WTC11 (cell line): Measurements from ENCODE around the gene PHTF2. TPM values are rescaled to one million over a fixed set of nuclear protein-coding genes. Genes with fewer than 3 reads are reported as not detected.

ENCODE experiments used
- ATAC-seq: fragments of 200-7000 bp; cut with Tn5 transposase; 2 replicates; pipeline ENCODE4 v1.10.0; 2021; ENCODE audit warnings: mild to moderate bottlenecking, moderate library complexity
- CTCF ChIA-PET: fragments of 300-600 bp; sonication (Branson Sonifier 250); formaldehyde crosslinking; loops from one replicate; lab custom pipeline; 2021; ENCODE audit warnings: antibody characterized with exemption; lab: Charles Lee
- POLR2A ChIA-PET: fragments of 350-600 bp; sonication (Branson Sonifier 250); formaldehyde crosslinking; loops from one replicate; lab custom pipeline; 2021; ENCODE audit warnings: antibody characterized with exemption; lab: Charles Lee
- DNase-seq: peaks from one replicate; pipeline ENCODE4 v3.0.0; 2021; ENCODE audit warnings: low spot score
- H3K27ac Mint-ChIP-seq: 2 replicates; pipeline ENCODE4 v1.8.0; 2021; ENCODE audit warnings: mixed read lengths
- H3K27me3 Mint-ChIP-seq: 2 replicates; pipeline ENCODE4 v1.8.0; 2021; ENCODE audit warnings: low read depth, mild to moderate bottlenecking, moderate library complexity, mixed read lengths
- H3K36me3 Mint-ChIP-seq: 2 replicates; pipeline ENCODE4 v1.8.0; 2021; ENCODE audit warnings: mixed read lengths
- H3K4me1 Mint-ChIP-seq: 2 replicates; pipeline ENCODE4 v1.8.0; 2022; ENCODE audit warnings: mixed read lengths
- H3K4me3 Mint-ChIP-seq: 2 replicates; pipeline ENCODE4 v1.8.0; 2021; ENCODE audit warnings: mild to moderate bottlenecking, moderate library complexity, mixed read lengths
- H3K9me3 Mint-ChIP-seq: 2 replicates; pipeline ENCODE4 v1.8.0; 2021; ENCODE audit warnings: mixed read lengths
- ARID4B ChIP-seq: sonication (generic); formaldehyde crosslinking; IDR thresholded peaks from 2 replicates; pipeline ENCODE4 v1.8.0; 2023; ENCODE audit warnings: missing genetic modification reagents, mild to moderate bottlenecking, borderline replicate concordance
- ATF6 ChIP-seq: sonication (generic); formaldehyde crosslinking; IDR thresholded peaks from 2 replicates; pipeline ENCODE4 v1.8.1; 2023; ENCODE audit warnings: mild to moderate bottlenecking, missing genetic modification reagents
- CTCF ChIP-seq: fragments of 200-600 bp; IDR thresholded peaks from 2 replicates; pipeline ENCODE4 v1.8.0; 2022; ENCODE audit warnings: antibody characterized with exemption
- EMX1 ChIP-seq: fragments of 250-450 bp; sonication (Bioruptor Pico); IDR thresholded peaks from 2 replicates; pipeline ENCODE4 v1.8.0; 2021; ENCODE audit warnings: mild to moderate bottlenecking
- FOXJ3 ChIP-seq: sonication (generic); formaldehyde crosslinking; IDR thresholded peaks from 2 replicates; pipeline ENCODE4 v1.9.0; 2021; ENCODE audit warnings: missing genetic modification reagents, mild to moderate bottlenecking, borderline replicate concordance
- GRHL2 ChIP-seq: fragments of 250-450 bp; sonication (Bioruptor Pico); IDR thresholded peaks from 2 replicates; pipeline ENCODE4 v1.8.0; 2022; ENCODE audit warnings: mild to moderate bottlenecking, moderate library complexity; ENCODE audit not compliant: insufficient replicate concordance, severe bottlenecking
- GTF2I ChIP-seq: fragments of 250-450 bp; sonication (Bioruptor Pico); conservative IDR thresholded peaks from 2 replicates; pipeline ENCODE4 v1.4.0; 2021; ENCODE audit warnings: mild to moderate bottlenecking
- HMGXB4 ChIP-seq: sonication (generic); formaldehyde crosslinking; IDR thresholded peaks from 2 replicates; pipeline ENCODE4 v1.8.1; 2023; ENCODE audit warnings: mild to moderate bottlenecking, moderate library complexity, missing genetic modification reagents
- MLX ChIP-seq: sonication (generic); formaldehyde crosslinking; IDR thresholded peaks from 2 replicates; pipeline ENCODE4 v1.8.1; 2023; ENCODE audit warnings: mild to moderate bottlenecking, missing genetic modification reagents, moderate library complexity
- MXD4 ChIP-seq: fragments of 250-450 bp; sonication (Bioruptor Pico); IDR thresholded peaks from 2 replicates; pipeline ENCODE4 v1.8.0; 2021; ENCODE audit warnings: mild to moderate bottlenecking, moderate library complexity, borderline replicate concordance
- TP53 ChIP-seq: sonication (generic); formaldehyde crosslinking; IDR thresholded peaks from 2 replicates; pipeline ENCODE4 v1.8.1; 2023; ENCODE audit warnings: mild to moderate bottlenecking, missing genetic modification reagents
- ZBTB43 ChIP-seq: sonication (generic); formaldehyde crosslinking; IDR thresholded peaks from 2 replicates; pipeline ENCODE4 v1.8.1; 2023; ENCODE audit warnings: mild to moderate bottlenecking, missing genetic modification reagents
- ZNF121 ChIP-seq: sonication (generic); formaldehyde crosslinking; IDR thresholded peaks from 2 replicates; pipeline ENCODE4 v1.8.0; 2023; ENCODE audit warnings: missing genetic modification reagents
- ZNF263 ChIP-seq: sonication (generic); formaldehyde crosslinking; IDR thresholded peaks from 2 replicates; pipeline ENCODE4 v1.8.1; 2022; ENCODE audit warnings: low read depth, mild to moderate bottlenecking, moderate library complexity, missing genetic modification reagents
- ZNF423 ChIP-seq: fragments of 250-450 bp; sonication (Bioruptor Pico); IDR thresholded peaks from 2 replicates; pipeline ENCODE4 v2.1.2; 2022; ENCODE audit warnings: mild to moderate bottlenecking, moderate library complexity
- ZNF532 ChIP-seq: fragments of 250-450 bp; sonication (Bioruptor Pico); IDR thresholded peaks from 2 replicates; pipeline ENCODE4 v1.9.0; 2021; ENCODE audit warnings: mild to moderate bottlenecking, borderline replicate concordance
- total RNA-seq: library from RNA; stranded (reverse); gene quantifications from 3 replicates; pipeline ENCODE4 v1.2.3, GENCODE V29; 2021

PHTF2 gene
- total RNA-seq, 1 experiment from 2014 or later: 17.9 TPM

GRCh38 chr7:77885155-77885554, 86.6 kb downstream of the PHTF2 start:
- Mint-ChIP-seq H3K27me3 (no peaks in the 10 kb centered on the region), H3K36me3 (no peaks in the 10 kb centered on the region), H3K9me3 (no peaks in the 10 kb centered on the region), H3K27ac (no peak overlapping the region), H3K4me3 (no peak overlapping the region), H3K4me1 (no peaks in the 10 kb centered on the region)
- no peak for DNase-seq
- CTCF ChIA-PET: interaction anchor here (0.6 kb wide), 2 partner anchors 131 to 232 kb away, joined by 3 to 4 read pairs; no protein-coding TSS in a partner anchor
- POLR2A ChIA-PET: no interaction called here
- TF ChIP-seq ZNF121 (CRISPR knock-in tag) (peak; percentile 59; the same call in 1 of the 2 replicates), EMX1 (CRISPR knock-in tag) (no peak)
- TF ChIP-seq, all 79 proteins: peak for 1
- no peak for ATAC-seq

- DNase-seq (no peak), ATAC-seq (no peak)
- Mint-ChIP-seq H3K36me3 (no peaks in the 10 kb centered on the region), H3K4me3 (no peak overlapping the region), H3K9me3 (no peaks in the 10 kb centered on the region), H3K27ac (no peak overlapping the region), H3K27me3 (no peaks in the 10 kb centered on the region), H3K4me1 (no peaks in the 10 kb centered on the region)
- POLR2A ChIA-PET: no interaction called here
- CTCF ChIA-PET: no interaction called here
- no peak for TF ChIP-seq CTCF
- no peak for TF ChIP-seq MLX (CRISPR knock-in tag)
- no peak for TF ChIP-seq EMX1 (CRISPR knock-in tag)
- TF ChIP-seq ZNF423 (CRISPR knock-in tag): no peak
- TF ChIP-seq GTF2I (CRISPR knock-in tag): no peak
- TF ChIP-seq MXD4 (CRISPR knock-in tag): no peak
- no peak for TF ChIP-seq ARID4B (CRISPR knock-in tag)
- no peak for TF ChIP-seq FOXJ3 (CRISPR knock-in tag)
- no peak for TF ChIP-seq HMGXB4 (CRISPR knock-in tag)
- TF ChIP-seq ATF6 (CRISPR knock-in tag): no peak
- TF ChIP-seq TP53: no peak
- TF ChIP-seq GRHL2 (CRISPR knock-in tag): no peak
- no peak for TF ChIP-seq ZBTB43
- TF ChIP-seq ZNF263 (CRISPR knock-in tag): no peak
- TF ChIP-seq ZNF532 (CRISPR knock-in tag): no peak
Measured at GRCh38 chr7:77887567-77887966, 89.0 kb downstream of the PHTF2 start.
